ENCODE measurements around the gene KANTR. TPM values are rescaled to one million over a fixed set of nuclear protein-coding genes. Genes with fewer than 3 reads are reported as not detected.

The KANTR gene
- total RNA-seq, 1 experiment from 2014 or later: 7.7 TPM

DNA sequence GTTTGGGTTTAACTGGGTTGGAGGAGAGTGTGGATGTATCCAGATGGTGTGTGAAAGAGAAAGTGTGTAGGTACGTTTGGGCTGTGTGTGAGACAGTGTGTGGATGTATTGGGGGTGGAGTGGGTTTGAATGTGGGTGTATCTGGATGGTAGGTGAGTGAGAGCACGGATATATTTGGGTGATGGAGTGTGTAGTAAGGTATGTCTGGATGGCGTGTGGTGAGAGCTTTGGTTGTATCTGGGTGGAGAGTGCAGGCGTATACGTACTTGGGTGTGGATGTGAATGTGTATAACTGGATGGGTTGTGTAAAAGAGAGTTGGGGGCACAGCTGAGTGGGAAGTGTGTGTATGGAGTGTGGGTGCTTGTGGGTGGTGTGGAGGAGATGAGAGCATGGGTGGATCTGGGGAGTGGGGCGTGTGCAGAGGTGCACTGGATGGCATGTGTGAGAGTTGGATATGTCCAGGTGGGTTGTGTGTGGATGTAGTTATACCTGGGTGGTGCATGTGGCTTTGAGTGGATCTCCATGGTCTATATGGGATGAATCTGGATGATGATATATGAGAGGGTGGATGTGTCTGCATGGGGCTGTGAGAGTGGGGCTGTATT lies 38.6 kb upstream of the KANTR start:
- no peaks in the 10 kb centered on the region for H3K4me1 Mint-ChIP-seq
- Histone ChIP-seq H4K20me1 (ENCODE audit: control insufficient read depth, insufficient read depth, insufficient read length) (no peaks in the 10 kb centered on the region), H3K79me2 (ENCODE audit: insufficient read depth, low read length) (no peaks in the 10 kb centered on the region; the same call in 1 of the 2 replicates)

More for the DNA sequence above, 38.6 kb upstream of the KANTR start:
- Histone ChIP-seq H3K56ac (ENCODE audit: insufficient read length, low read depth, low read length) (no peak overlapping the region), H3K9me3 (ENCODE audit: control insufficient read depth, low read depth, low read length) (peaks cover 62% of the 10 kb centered on the region), H3K4ac (ENCODE audit: low read depth, low read length) (no peak overlapping the region), H2BK12ac (ENCODE audit: insufficient read length, low read depth, low read length) (no peak overlapping the region), H3K79me1 (ENCODE audit: insufficient read depth, low read depth, low read length, poor library complexity, severe bottlenecking) (no peaks in the 10 kb centered on the region), H2BK15ac (ENCODE audit: low read depth, low read length) (no peak overlapping the region), H3K27ac (ENCODE audit: insufficient read length, low read depth, low read length) (no peak overlapping the region), H4K91ac (ENCODE audit: insufficient read length, low read depth, low read length) (no peak overlapping the region), H2BK5ac (ENCODE audit: insufficient read length, low read length) (no peak overlapping the region), H3K4me2 (ENCODE audit: insufficient read depth, insufficient read length, low read length) (no peak overlapping the region), H4K8ac (replicated peaks; ENCODE audit: insufficient read length, low read depth, low read length) (no peak overlapping the region), H2BK20ac (ENCODE audit: low read depth, low read length, poor library complexity, severe bottlenecking) (no peak overlapping the region), H4K5ac (ENCODE audit: insufficient read length, low read depth, low read length) (no peak overlapping the region), H3K23ac (ENCODE audit: insufficient read length, low read depth, low read length) (no peak overlapping the region), H2AK5ac (ENCODE audit: insufficient read length, low read length) (no peak overlapping the region), H3T11ph (ENCODE audit: low read length) (no peak overlapping the region), H3K27me3 (ENCODE audit: insufficient read depth, low read length) (no peaks in the 10 kb centered on the region), H2BK120ac (ENCODE audit: low read depth, low read length, poor library complexity, severe bottlenecking) (no peak overlapping the region), H3K18ac (ENCODE audit: insufficient read length, low read depth, low read length) (no peak overlapping the region), H3K4me1 (ENCODE audit: insufficient read depth, low read length) (no peaks in the 10 kb centered on the region), H2AFZ (ENCODE audit: low read length) (no peak overlapping the region), H3K14ac (ENCODE audit: insufficient read depth, low read length) (no peak overlapping the region; the same call in 1 of the 2 replicates), H3K9ac (ENCODE audit: extremely low read depth, insufficient read length, low read length) (no peak overlapping the region), H3K23me2 (ENCODE audit: insufficient read length, low read depth, low read length, poor library complexity, severe bottlenecking) (no peaks in the 10 kb centered on the region)
- DNase-seq: no peak
- TF ChIP-seq, protein P1, sequence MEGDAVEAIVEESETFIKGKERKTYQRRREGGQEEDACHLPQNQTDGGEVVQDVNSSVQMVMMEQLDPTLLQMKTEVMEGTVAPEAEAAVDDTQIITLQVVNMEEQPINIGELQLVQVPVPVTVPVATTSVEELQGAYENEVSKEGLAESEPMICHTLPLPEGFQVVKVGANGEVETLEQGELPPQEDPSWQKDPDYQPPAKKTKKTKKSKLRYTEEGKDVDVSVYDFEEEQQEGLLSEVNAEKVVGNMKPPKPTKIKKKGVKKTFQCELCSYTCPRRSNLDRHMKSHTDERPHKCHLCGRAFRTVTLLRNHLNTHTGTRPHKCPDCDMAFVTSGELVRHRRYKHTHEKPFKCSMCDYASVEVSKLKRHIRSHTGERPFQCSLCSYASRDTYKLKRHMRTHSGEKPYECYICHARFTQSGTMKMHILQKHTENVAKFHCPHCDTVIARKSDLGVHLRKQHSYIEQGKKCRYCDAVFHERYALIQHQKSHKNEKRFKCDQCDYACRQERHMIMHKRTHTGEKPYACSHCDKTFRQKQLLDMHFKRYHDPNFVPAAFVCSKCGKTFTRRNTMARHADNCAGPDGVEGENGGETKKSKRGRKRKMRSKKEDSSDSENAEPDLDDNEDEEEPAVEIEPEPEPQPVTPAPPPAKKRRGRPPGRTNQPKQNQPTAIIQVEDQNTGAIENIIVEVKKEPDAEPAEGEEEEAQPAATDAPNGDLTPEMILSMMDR (conservative IDR thresholded peaks at IDR 0.05): no peak
- H3K27me3 Mint-ChIP-seq (ENCODE audit: low read depth): no peaks in the 10 kb centered on the region
- H3K27ac Mint-ChIP-seq: no peak overlapping the region
- H3K9me3 Mint-ChIP-seq: peaks cover 14 to 16% of the 10 kb centered on the region in 2 experiments
- WGBS (ENCODE audit: extremely low coverage, insufficient read length, low lambda C conversion rate): 100% methylated on average over 3 of the region's 6 CpGs
- peaks cover 0 to 5% (median 0%) of the 10 kb centered on the region in 3 experiments; a peak in 5 of 7 replicates for H3K36me3 Mint-ChIP-seq (ENCODE audit: insufficient read depth in 1 of 3, low read depth in 3 of 3)
- no peak overlapping the region for H3K4me3 Mint-ChIP-seq

All from H9 (cell line).